ENCODE data around the gene SFMBT2.

SFMBT2 gene

GRCh38 chr10:7424919-7425318 is 14.1 kb upstream of the SFMBT2 start:
- DNase-seq: no peak

- no peak for DNase-seq
These were observed 13.5 kb upstream of the SFMBT2 start for GRCh38 chr10:7424315-7424714.

GRCh38 chr10:7423521-7423920 is 12.7 kb upstream of the SFMBT2 start:
- DNase-seq: no peak

GRCh38 chr10:7421526-7421925 is 10.7 kb upstream of the SFMBT2 start:
- no peak for DNase-seq

GRCh38 chr10:7419998-7420397 is 9.2 kb upstream of the SFMBT2 start:
- no peak for DNase-seq

- DNase-seq: no peak
These were observed 7.0 kb upstream of the SFMBT2 start for GRCh38 chr10:7417807-7418206.

- DNase-seq: no peak
These were observed 6.3 kb upstream of the SFMBT2 start for GRCh38 chr10:7417103-7417623.

GRCh38 chr10:7414766-7415165 is 3.9 kb upstream of the SFMBT2 start:
- no peak for DNase-seq

- no peak for DNase-seq
These were observed 2.1 kb upstream of the SFMBT2 start for GRCh38 chr10:7412928-7413282.

GRCh38 chr10:7412237-7412927 is 1.5 kb upstream of the SFMBT2 start:
- no peak for DNase-seq

- DNase-seq: no peak
These were observed 866 bp upstream of the SFMBT2 start for GRCh38 chr10:7411671-7412128.

GRCh38 chr10:7410301-7410861 is 453 bp downstream of the SFMBT2 start:
- DNase-seq: no peak

GRCh38 chr10:7409732-7410168 is 1.1 kb downstream of the SFMBT2 start:
- no peak for DNase-seq

GRCh38 chr10:7409045-7409731 is 1.6 kb downstream of the SFMBT2 start:
- DNase-seq: no peak

GRCh38 chr10:7408291-7409044 is 2.4 kb downstream of the SFMBT2 start:
- no peak for DNase-seq

GRCh38 chr10:7407368-7408290 is 3.2 kb downstream of the SFMBT2 start:
- no peak for DNase-seq

GRCh38 chr10:7406712-7407333 is 4.0 kb downstream of the SFMBT2 start:
- no peak for DNase-seq

- no peak for DNase-seq
These were observed 5.2 kb downstream of the SFMBT2 start for GRCh38 chr10:7405637-7406036.

- DNase-seq: no peak
These were observed 7.2 kb downstream of the SFMBT2 start for GRCh38 chr10:7403620-7404019.

GRCh38 chr10:7401782-7402181 is 9.1 kb downstream of the SFMBT2 start:
- DNase-seq: no peak

GRCh38 chr10:7401156-7401555 is 9.7 kb downstream of the SFMBT2 start:
- no peak for DNase-seq

All from NCI-H2029 treated with DMSO at 0.1 percent for 48 hours (cell line).